ENCODE measurements around the gene CDKAL1. TPM values are rescaled to one million over a fixed set of nuclear protein-coding genes. Genes with fewer than 3 reads are reported as not detected.

The CDKAL1 gene
- total RNA-seq, 4 donors from 2014 or later = 24.7 to 32.8 (median 29.8) TPM

DNA sequence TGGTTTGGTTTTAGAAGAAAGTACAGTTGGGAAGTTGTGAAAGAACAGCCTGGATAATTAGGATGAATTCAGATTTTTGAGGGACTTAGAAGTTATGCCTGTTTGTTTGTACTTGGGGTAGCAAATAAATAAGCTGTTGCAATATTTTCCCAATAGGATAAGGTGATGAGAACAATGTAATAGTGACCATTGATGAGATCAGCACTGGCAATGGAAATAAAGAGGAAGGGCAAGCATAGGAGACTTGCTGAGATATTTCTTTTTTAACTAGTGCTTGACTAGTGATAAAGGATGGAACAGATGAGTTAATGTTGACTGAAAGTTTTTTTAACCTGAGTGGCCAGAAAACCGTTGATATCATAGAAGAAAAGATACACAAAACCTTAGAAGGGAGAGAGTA is 498.8 kb downstream of the CDKAL1 start:
- no peak for TF ChIP-seq POLR2A (IDR thresholded peaks at IDR 0.05)
- TF ChIP-seq, protein P1, sequence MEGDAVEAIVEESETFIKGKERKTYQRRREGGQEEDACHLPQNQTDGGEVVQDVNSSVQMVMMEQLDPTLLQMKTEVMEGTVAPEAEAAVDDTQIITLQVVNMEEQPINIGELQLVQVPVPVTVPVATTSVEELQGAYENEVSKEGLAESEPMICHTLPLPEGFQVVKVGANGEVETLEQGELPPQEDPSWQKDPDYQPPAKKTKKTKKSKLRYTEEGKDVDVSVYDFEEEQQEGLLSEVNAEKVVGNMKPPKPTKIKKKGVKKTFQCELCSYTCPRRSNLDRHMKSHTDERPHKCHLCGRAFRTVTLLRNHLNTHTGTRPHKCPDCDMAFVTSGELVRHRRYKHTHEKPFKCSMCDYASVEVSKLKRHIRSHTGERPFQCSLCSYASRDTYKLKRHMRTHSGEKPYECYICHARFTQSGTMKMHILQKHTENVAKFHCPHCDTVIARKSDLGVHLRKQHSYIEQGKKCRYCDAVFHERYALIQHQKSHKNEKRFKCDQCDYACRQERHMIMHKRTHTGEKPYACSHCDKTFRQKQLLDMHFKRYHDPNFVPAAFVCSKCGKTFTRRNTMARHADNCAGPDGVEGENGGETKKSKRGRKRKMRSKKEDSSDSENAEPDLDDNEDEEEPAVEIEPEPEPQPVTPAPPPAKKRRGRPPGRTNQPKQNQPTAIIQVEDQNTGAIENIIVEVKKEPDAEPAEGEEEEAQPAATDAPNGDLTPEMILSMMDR (IDR thresholded peaks at IDR 0.05) = no peak
- no peaks in the 10 kb centered on the region for H3K36me3 ChIP-seq
- 61 to 70% methylated on average over 1 of the region's 1 CpG for WGBS, 2 donors
- no peak for DNase-seq
- no peaks in the 10 kb centered on the region for H3K4me1 ChIP-seq
- no peak overlapping the region for H3K4me3 ChIP-seq (replicated peaks in 1 of 3)
- no peak overlapping the region for H3K27ac ChIP-seq
- H3K9me3 ChIP-seq = no peaks in the 10 kb centered on the region
- intact Hi-C loops (cut with DNase I) = no loop called here
- no peaks in the 10 kb centered on the region for H3K27me3 ChIP-seq

DNA sequence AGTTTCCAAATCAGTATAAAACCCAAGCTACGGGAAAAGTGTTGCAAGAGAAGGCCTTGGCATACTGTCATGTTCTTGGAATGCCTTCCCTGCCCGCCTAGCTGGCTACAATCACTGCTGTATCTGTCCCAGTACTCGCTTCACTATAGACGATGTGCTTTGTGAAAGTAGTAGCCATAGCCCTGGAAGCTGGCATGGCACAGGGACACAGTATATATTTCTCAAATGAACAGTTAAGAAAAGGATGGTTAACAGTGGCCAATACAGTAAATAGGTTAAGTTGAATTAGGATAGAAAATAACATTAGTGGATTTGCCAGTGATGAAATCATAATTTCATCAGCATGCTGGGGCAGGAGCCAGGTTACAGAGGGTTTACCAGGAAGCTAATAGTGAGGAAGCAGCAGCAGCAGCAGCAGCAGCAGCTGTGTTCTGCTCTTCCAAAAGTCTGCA is 499.3 kb downstream of the CDKAL1 start:
- intact Hi-C loops (cut with DNase I) = no loop called here
- TF ChIP-seq POLR2A (IDR thresholded peaks at IDR 0.05) = no peak
- TF ChIP-seq, protein P1 (IDR thresholded peaks at IDR 0.05) = no peak
- Histone ChIP-seq H3K4me1 (no peaks in the 10 kb centered on the region), H3K27me3 (no peaks in the 10 kb centered on the region), H3K27ac (no peak overlapping the region), H3K9me3 (no peaks in the 10 kb centered on the region), H3K4me3 (replicated peaks in 1 of 3) (no peak overlapping the region), H3K36me3 (no peaks in the 10 kb centered on the region)
- no peak for DNase-seq
- 88 to 92% methylated on average over 4 of the region's 4 CpGs for WGBS, 2 donors

DNA sequence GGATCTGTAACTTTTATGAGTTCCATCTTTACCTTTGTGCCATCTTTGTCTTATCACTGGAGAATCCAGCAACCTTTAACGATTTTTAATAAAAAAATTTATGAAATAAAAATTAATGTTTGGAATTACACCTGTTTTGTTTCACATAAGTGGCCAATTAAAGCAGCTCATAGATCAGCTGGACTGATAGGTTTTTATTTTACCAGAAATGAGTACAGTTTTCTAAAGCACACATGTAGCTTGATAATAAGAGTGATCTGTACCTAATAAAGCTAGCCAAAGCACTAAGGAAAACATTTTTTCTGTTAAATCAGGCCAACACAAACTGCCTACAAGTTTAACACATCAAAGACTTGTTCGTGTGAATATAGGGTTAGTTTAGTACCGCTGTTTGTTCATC is 500.1 kb downstream of the CDKAL1 start:
- Histone ChIP-seq H3K4me1 (no peaks in the 10 kb centered on the region), H3K4me3 (replicated peaks in 1 of 3) (no peak overlapping the region), H3K27ac (no peak overlapping the region), H3K27me3 (no peaks in the 10 kb centered on the region), H3K36me3 (no peaks in the 10 kb centered on the region), H3K9me3 (no peaks in the 10 kb centered on the region)
- TF ChIP-seq POLR2A (IDR thresholded peaks at IDR 0.05) = no peak
- TF ChIP-seq, protein P1 (IDR thresholded peaks at IDR 0.05) = no peak
- intact Hi-C loops (cut with DNase I) = no loop called here
- no peak for DNase-seq
- WGBS, 2 donors = 85 to 89% methylated on average over 3 of the region's 3 CpGs

DNA sequence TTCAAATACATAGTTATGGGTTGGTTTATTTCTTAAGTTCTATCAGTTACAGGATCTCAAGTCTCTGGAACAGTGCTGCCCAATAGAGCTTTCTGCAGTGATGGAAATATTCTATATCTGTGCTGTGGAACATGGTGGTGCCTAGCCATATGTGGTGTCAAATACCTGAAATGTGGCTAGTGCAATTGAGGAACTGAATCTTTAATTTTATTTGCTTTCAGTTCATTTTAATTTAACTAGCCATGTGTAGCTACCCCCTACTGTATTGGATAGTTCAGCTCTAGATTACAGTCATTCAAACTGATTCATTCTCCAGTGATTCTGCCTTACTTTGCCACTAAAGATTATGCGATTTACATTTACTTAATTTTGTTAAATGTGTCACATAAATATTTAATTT is 503.2 kb downstream of the CDKAL1 start:
- H3K27me3 ChIP-seq = no peaks in the 10 kb centered on the region
- no peak overlapping the region for H3K27ac ChIP-seq
- no peaks in the 10 kb centered on the region for H3K4me1 ChIP-seq
- H3K4me3 ChIP-seq (replicated peaks in 1 of 3) = no peak overlapping the region
- intact Hi-C loops (cut with DNase I) = no loop called here
- DNase-seq = no peak
- WGBS, 2 donors = 97 to 100% methylated on average over 1 of the region's 1 CpG
- H3K36me3 ChIP-seq = no peaks in the 10 kb centered on the region
- no peaks in the 10 kb centered on the region for H3K9me3 ChIP-seq
- TF ChIP-seq, protein P1 (IDR thresholded peaks at IDR 0.05) = no peak
- no peak for TF ChIP-seq POLR2A (IDR thresholded peaks at IDR 0.05)

DNA sequence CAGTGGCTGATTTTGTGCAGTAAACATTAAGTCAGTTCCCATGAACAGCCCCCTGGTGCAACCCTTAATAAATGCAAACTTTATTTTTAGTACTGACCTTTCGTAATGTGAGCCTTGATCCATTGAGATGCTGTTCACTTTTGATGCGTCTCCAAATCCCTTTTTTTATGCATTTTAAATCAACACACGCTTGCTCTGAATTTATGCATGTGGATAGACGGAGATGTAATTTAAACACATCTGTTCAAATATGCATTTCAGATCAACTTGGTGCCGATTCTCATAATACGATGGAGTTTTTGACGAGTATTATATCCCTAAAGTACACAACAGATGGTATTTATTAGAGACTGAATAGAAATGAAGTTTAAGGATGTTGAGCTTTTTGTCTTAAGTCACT is 505.7 kb downstream of the CDKAL1 start:
- no peak overlapping the region for H3K27ac ChIP-seq
- no peak overlapping the region for H3K4me3 ChIP-seq (replicated peaks in 1 of 3)
- no peaks in the 10 kb centered on the region for H3K9me3 ChIP-seq
- WGBS, 2 donors = 93 to 95% methylated on average over 7 of the region's 7 CpGs
- no peak for TF ChIP-seq POLR2A (IDR thresholded peaks at IDR 0.05)
- TF ChIP-seq, protein P1 (IDR thresholded peaks at IDR 0.05) = no peak
- DNase-seq = no peak
- no peaks in the 10 kb centered on the region for H3K36me3 ChIP-seq
- intact Hi-C loops (cut with DNase I) = no loop called here
- H3K4me1 ChIP-seq = no peaks in the 10 kb centered on the region
- H3K27me3 ChIP-seq = no peaks in the 10 kb centered on the region
